ENCODE measurements around the gene RNF217.

RNF217 gene

GRCh38 chr6:124989136-124989983 is 27.1 kb downstream of the RNF217 start:
- DNase-seq (ENCODE audit: low spot score): no peak

- no peak for DNase-seq (ENCODE audit: low spot score)
Measured at GRCh38 chr6:124990988-124991387, 28.8 kb downstream of the RNF217 start.

- DNase-seq (ENCODE audit: low spot score): no peak
Measured at GRCh38 chr6:124991764-124992295, 29.6 kb downstream of the RNF217 start.

GRCh38 chr6:124993327-124993726 is 31.1 kb downstream of the RNF217 start:
- DNase-seq (ENCODE audit: low spot score): no peak

- DNase-seq (ENCODE audit: low spot score): no peak
Measured at GRCh38 chr6:124994648-124995047, 32.4 kb downstream of the RNF217 start.

- DNase-seq (ENCODE audit: low spot score): no peak
Measured at GRCh38 chr6:124995131-124995530, 32.9 kb downstream of the RNF217 start.

GRCh38 chr6:124995645-124996325 is 33.5 kb downstream of the RNF217 start:
- no peak for DNase-seq (ENCODE audit: low spot score)

GRCh38 chr6:124996411-124996810 is 34.2 kb downstream of the RNF217 start:
- DNase-seq (ENCODE audit: low spot score): no peak

- DNase-seq (ENCODE audit: low spot score): no peak
Measured at GRCh38 chr6:124997196-124997875, 35.1 kb downstream of the RNF217 start.

GRCh38 chr6:124999105-124999764 is 37.0 kb downstream of the RNF217 start:
- peak; percentile 27 for DNase-seq (ENCODE audit: low spot score)

- DNase-seq (ENCODE audit: low spot score): peak; percentile 46
Measured at GRCh38 chr6:125001684-125002405, 39.6 kb downstream of the RNF217 start.

GRCh38 chr6:125002406-125002741 is 40.1 kb downstream of the RNF217 start:
- peak; percentile 22 for DNase-seq (ENCODE audit: low spot score)

- no peak for DNase-seq (ENCODE audit: low spot score)
Measured at GRCh38 chr6:125003070-125003469, 40.8 kb downstream of the RNF217 start.

GRCh38 chr6:125004198-125004597 is 42.0 kb downstream of the RNF217 start:
- DNase-seq (ENCODE audit: low spot score): no peak

- no peak for DNase-seq (ENCODE audit: low spot score)
Measured at GRCh38 chr6:125004797-125005595, 42.8 kb downstream of the RNF217 start.

- DNase-seq (ENCODE audit: low spot score): no peak
Measured at GRCh38 chr6:125008261-125008703, 46.0 kb downstream of the RNF217 start.

- DNase-seq (ENCODE audit: low spot score): no peak
Measured at GRCh38 chr6:125008957-125009356, 46.7 kb downstream of the RNF217 start.

GRCh38 chr6:125009578-125009977 is 47.3 kb downstream of the RNF217 start:
- peak; percentile 39 for DNase-seq (ENCODE audit: low spot score)

GRCh38 chr6:125013938-125014660 is 51.9 kb downstream of the RNF217 start:
- DNase-seq (ENCODE audit: low spot score): no peak

- DNase-seq (ENCODE audit: low spot score): no peak
Measured at GRCh38 chr6:125014661-125014957, 52.4 kb downstream of the RNF217 start.
